ENCODE measurements around the gene TUT4. TPM values are rescaled to one million over a fixed set of nuclear protein-coding genes. Genes with fewer than 3 reads are reported as not detected.

Gene TUT4
- total and polyA plus RNA-seq, 2 experiments from 2014 or later = 14.9 to 18.9 TPM

DNA sequence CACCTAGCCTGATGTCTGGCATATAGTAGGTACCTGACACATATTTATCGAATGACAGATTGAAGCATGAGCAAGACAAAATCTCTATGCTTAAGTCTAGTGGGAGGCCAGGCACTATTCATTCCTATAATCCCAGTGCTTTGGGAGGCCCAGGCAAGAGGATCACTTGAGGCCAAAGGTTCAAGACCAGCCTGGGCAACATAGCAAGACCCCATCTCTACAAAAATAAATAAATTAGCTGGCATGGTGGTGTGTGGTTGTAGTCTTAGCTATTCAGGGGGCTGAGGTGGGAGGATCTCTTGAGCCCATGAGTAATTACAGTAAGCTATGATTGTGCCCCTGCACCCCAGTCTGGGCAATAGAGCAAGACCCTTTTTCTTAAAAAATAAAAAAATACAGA lies 23.2 kb upstream of the TUT4 start:
- H4K20me1 ChIP-seq (ENCODE audit: insufficient read depth) = no peaks in the 10 kb centered on the region
- no peaks in the 10 kb centered on the region for H3K36me3 ChIP-seq (ENCODE audit: low read depth)
- no peaks in the 10 kb centered on the region for H3K9me3 ChIP-seq (ENCODE audit: low read depth)
- in situ Hi-C loops (cut with MboI) = no loop called here
- H3K9ac ChIP-seq = no peak overlapping the region
- H3K4me2 ChIP-seq (ENCODE audit: unreplicated experiment) = no peak overlapping the region
- H3K9me2 ChIP-seq (ENCODE audit: insufficient read depth) = no peaks in the 10 kb centered on the region
- H3K4me3 ChIP-seq = no peak overlapping the region
- WGBS, 2 experiments (ENCODE audit: low coverage in 1 of 2, low lambda C conversion rate in 2 of 2, missing lambda C conversion rate in 2 of 2) = 93 to 100% methylated on average over 1 of the region's 1 CpG
- no peak overlapping the region for H2AFZ ChIP-seq
- no peak for DNase-seq
- TF ChIP-seq EZH2phosphoT487 (IDR thresholded peaks at IDR 0.05; ENCODE audit: insufficient read depth, low read depth) (no peak), EZH2 (IDR thresholded peaks at IDR 0.05; ENCODE audit: insufficient read depth, poor library complexity, severe bottlenecking) (no peak)
- peaks cover 15% of the 10 kb centered on the region for H3F3A ChIP-seq (ENCODE audit: insufficient read depth)
- H3K27me3 ChIP-seq (replicated peaks; ENCODE audit: insufficient read depth) = no peaks in the 10 kb centered on the region
- no peak overlapping the region for H3K27ac ChIP-seq
- no peaks in the 10 kb centered on the region for H3K79me2 ChIP-seq (ENCODE audit: insufficient read depth)
- H3K4me1 ChIP-seq (ENCODE audit: insufficient read depth) = peaks cover 13% of the 10 kb centered on the region

DNA sequence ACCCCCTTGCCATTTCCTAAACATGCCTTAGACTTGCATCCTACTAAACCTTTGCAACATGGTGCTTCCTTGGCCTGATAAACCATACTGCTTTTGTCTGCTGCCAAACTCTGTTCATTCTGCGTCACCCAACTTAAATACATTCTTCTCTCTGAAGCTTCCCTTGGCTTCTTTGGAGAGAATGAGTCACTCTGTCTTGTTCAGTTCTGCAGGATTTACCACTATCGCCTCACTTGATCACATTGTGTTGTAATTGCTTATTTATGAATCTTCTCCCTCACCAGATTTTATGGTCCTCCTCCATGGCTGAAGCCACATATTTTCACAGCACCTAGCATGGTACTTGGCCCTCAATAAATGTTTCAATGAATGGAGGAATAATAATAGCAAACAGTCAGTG lies 21.7 kb upstream of the TUT4 start:
- H3K36me3 ChIP-seq (ENCODE audit: low read depth) = no peaks in the 10 kb centered on the region
- no peaks in the 10 kb centered on the region for H3K9me3 ChIP-seq (ENCODE audit: low read depth)
- H3F3A ChIP-seq (ENCODE audit: insufficient read depth) = peaks cover 15% of the 10 kb centered on the region
- H3K27me3 ChIP-seq (replicated peaks; ENCODE audit: insufficient read depth) = no peaks in the 10 kb centered on the region
- no peak overlapping the region for H2AFZ ChIP-seq
- TF ChIP-seq EZH2phosphoT487 (IDR thresholded peaks at IDR 0.05; ENCODE audit: insufficient read depth, low read depth) (no peak), EZH2 (IDR thresholded peaks at IDR 0.05; ENCODE audit: insufficient read depth, poor library complexity, severe bottlenecking) (no peak)
- H4K20me1 ChIP-seq (ENCODE audit: insufficient read depth) = no peaks in the 10 kb centered on the region
- H3K4me1 ChIP-seq (ENCODE audit: insufficient read depth) = peaks cover 13% of the 10 kb centered on the region
- H3K9me2 ChIP-seq (ENCODE audit: insufficient read depth) = no peaks in the 10 kb centered on the region
- H3K27ac ChIP-seq = peak overlapping the region; percentile 25; the same call in 1 of the 2 replicates
- WGBS, 2 experiments (ENCODE audit: low coverage in 1 of 2, low lambda C conversion rate in 2 of 2, missing lambda C conversion rate in 2 of 2) = 6 to 7% methylated on average over 2 of the region's 2 CpGs
- H3K4me2 ChIP-seq (ENCODE audit: unreplicated experiment) = peak overlapping the region; percentile 27
- DNase-seq = peak; percentile 98
- in situ Hi-C loops (cut with MboI) = no loop called here
- H3K79me2 ChIP-seq (ENCODE audit: insufficient read depth) = no peaks in the 10 kb centered on the region
- no peak overlapping the region for H3K4me3 ChIP-seq
- no peak overlapping the region for H3K9ac ChIP-seq

DNA sequence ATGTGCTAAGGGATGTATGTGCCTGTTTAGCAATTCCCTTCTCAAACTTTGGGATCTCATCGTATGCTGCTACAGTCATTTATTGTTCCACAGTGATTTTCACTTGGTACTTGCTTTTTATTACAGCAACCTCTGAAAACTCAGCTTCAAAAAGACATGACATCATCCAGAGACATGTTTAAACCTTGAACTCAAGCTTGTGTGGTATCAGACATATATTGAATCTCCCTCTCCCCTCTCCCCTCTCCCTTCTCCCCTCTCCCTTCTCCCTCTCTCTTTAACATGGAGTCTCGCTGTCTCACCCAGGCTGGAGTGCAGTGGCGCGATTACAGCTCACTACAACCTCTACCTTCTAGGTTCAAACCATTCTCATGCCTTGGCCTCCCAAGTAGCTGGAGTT lies 19.5 kb upstream of the TUT4 start:
- Histone ChIP-seq H3K27me3 (replicated peaks; ENCODE audit: insufficient read depth) (peaks cover 5% of the 10 kb centered on the region), H3K9me3 (ENCODE audit: low read depth) (no peaks in the 10 kb centered on the region), H3K36me3 (ENCODE audit: low read depth) (no peaks in the 10 kb centered on the region), H4K20me1 (ENCODE audit: insufficient read depth) (no peaks in the 10 kb centered on the region), H3K9ac (no peak overlapping the region), H3K4me2 (ENCODE audit: unreplicated experiment) (no peak overlapping the region), H3K9me2 (ENCODE audit: insufficient read depth) (no peaks in the 10 kb centered on the region), H3F3A (ENCODE audit: insufficient read depth) (peaks cover 15% of the 10 kb centered on the region), H3K4me3 (no peak overlapping the region), H3K4me1 (ENCODE audit: insufficient read depth) (peaks cover 13% of the 10 kb centered on the region), H3K27ac (no peak overlapping the region), H3K79me2 (ENCODE audit: insufficient read depth) (no peaks in the 10 kb centered on the region), H2AFZ (no peak overlapping the region)
- in situ Hi-C loops (cut with MboI) = no loop called here
- WGBS, 2 experiments (ENCODE audit: low coverage in 1 of 2, low lambda C conversion rate in 2 of 2, missing lambda C conversion rate in 2 of 2) = 76% methylated on average over 4 of the region's 4 CpGs
- TF ChIP-seq EZH2phosphoT487 (IDR thresholded peaks at IDR 0.05; ENCODE audit: insufficient read depth, low read depth) = no peak
- no peak for TF ChIP-seq EZH2 (IDR thresholded peaks at IDR 0.05; ENCODE audit: insufficient read depth, poor library complexity, severe bottlenecking)
- no peak for DNase-seq

DNA sequence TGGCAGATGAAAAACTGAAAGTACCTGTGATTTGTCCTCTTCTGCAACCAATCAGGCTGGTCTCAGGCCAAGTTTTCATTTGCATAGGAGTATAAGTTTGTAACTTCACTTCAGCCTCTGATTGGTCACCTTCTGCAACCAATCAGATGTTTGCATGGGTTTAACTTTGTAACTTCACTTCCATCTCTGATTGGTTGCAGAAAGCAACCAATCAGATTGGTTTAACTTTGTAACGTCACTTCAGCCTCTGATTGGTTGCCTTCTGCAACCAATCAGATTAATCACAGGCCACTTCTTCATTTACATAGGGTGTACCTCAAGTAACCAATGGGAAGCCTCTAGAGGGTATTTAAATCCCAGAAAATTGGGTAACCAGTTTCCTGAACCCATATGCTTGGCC lies 18.9 kb upstream of the TUT4 start:
- Histone ChIP-seq H3K36me3 (ENCODE audit: low read depth) (no peaks in the 10 kb centered on the region), H3K27ac (no peak overlapping the region), H3K27me3 (replicated peaks; ENCODE audit: insufficient read depth) (peaks cover 5% of the 10 kb centered on the region), H3K9ac (no peak overlapping the region), H4K20me1 (ENCODE audit: insufficient read depth) (no peaks in the 10 kb centered on the region), H3K4me3 (no peak overlapping the region), H2AFZ (no peak overlapping the region), H3K9me2 (ENCODE audit: insufficient read depth) (no peaks in the 10 kb centered on the region), H3K4me1 (ENCODE audit: insufficient read depth) (peaks cover 13% of the 10 kb centered on the region), H3K79me2 (ENCODE audit: insufficient read depth) (no peaks in the 10 kb centered on the region), H3K9me3 (ENCODE audit: low read depth) (no peaks in the 10 kb centered on the region), H3K4me2 (ENCODE audit: unreplicated experiment) (no peak overlapping the region), H3F3A (ENCODE audit: insufficient read depth) (peaks cover 15% of the 10 kb centered on the region)
- TF ChIP-seq EZH2 (IDR thresholded peaks at IDR 0.05; ENCODE audit: insufficient read depth, poor library complexity, severe bottlenecking) (no peak), EZH2phosphoT487 (IDR thresholded peaks at IDR 0.05; ENCODE audit: insufficient read depth, low read depth) (no peak)
- 91 to 92% methylated on average over 1 of the region's 1 CpG for WGBS, 2 experiments (ENCODE audit: low coverage in 1 of 2, low lambda C conversion rate in 2 of 2, missing lambda C conversion rate in 2 of 2)
- no peak for DNase-seq
- in situ Hi-C loops (cut with MboI) = no loop called here
